Measurements from ENCODE around the gene GPC5. TPM values are rescaled to one million over a fixed set of nuclear protein-coding genes. Genes with fewer than 3 reads are reported as not detected.

The GPC5 gene
- total and polyA plus RNA-seq, 2 of the 13 experiments (the other 11 are each of a cell fraction or from before 2014, with no cell fraction given), result 0.02 to 0.07 TPM

GRCh38 chr13:91540158-91540736 is 141.8 kb downstream of the GPC5 start:
- no TSS peak for BruUV-seq (replicated peaks)
- in situ Hi-C loops (cut with HindIII; ENCODE audit: extremely low pct_ligation_motif_present, low pct_unique_long_range_greater_than_20kb) (no loop called here), intact Hi-C loops (cut with micrococcal nuclease; ENCODE audit: unreplicated experiment) (no loop called here)
- no peak overlapping the region for H2AFZ ChIP-seq (ENCODE audit: low read length)
- H3K9ac ChIP-seq (ENCODE audit: insufficient read depth, low read depth, low read length), result no peak overlapping the region
- H3K36me3 ChIP-seq (replicated peaks in 1 of 2; ENCODE audit: control insufficient read depth in 1 of 2, insufficient read depth in 2 of 2, low read length in 2 of 2), result no peaks in the 10 kb centered on the region
- no peaks in the 10 kb centered on the region for H4K20me1 ChIP-seq (ENCODE audit: insufficient read depth, low read length)
- H3K9me3 ChIP-seq (ENCODE audit: low read length), result no peaks in the 10 kb centered on the region
- WGBS (ENCODE audit: low lambda C conversion rate), result 41% methylated on average over 1 of the region's 1 CpG
- no peak overlapping the region for H3K27ac ChIP-seq (ENCODE audit: extremely low read length, insufficient read depth, low read length)
- peaks cover 15% of the 10 kb centered on the region for H3K4me1 ChIP-seq (ENCODE audit: insufficient read depth, low read length)
- H3K4me2 ChIP-seq (ENCODE audit: low read depth, low read length), result no peak overlapping the region; the same call in 1 of the 2 replicates
- ATAC-seq (no peak), FAIRE-seq (no peak), DNase-seq (ENCODE audit: low spot score) (no peak)
- CTCF ChIA-PET (ENCODE audit: low intra/inter-chr PET ratio, low total read pairs), result no interaction called here
- no peaks in the 10 kb centered on the region for H3K27me3 ChIP-seq (ENCODE audit: control insufficient read depth in 1 of 2, insufficient read depth in 2 of 2, low read length in 2 of 2)
- POLR2A ChIA-PET, result no interaction called here
- H3K79me2 ChIP-seq (ENCODE audit: insufficient read depth, low read length), result no peaks in the 10 kb centered on the region
- TF ChIP-seq ZIK1 (CRISPR knock-in tag; IDR thresholded peaks at IDR 0.05; ENCODE audit: borderline replicate concordance, low read depth) (no peak), CEBPB (IDR thresholded peaks at IDR 0.05; ENCODE audit: borderline replicate concordance, low read depth, low read length) (0 out of 2 replicates have a peak, but pooled peaks have one; percentile 22), TGIF2 (CRISPR knock-in tag; IDR thresholded peaks at IDR 0.05) (no peak)
- no peak overlapping the region for H3K4me3 ChIP-seq (replicated peaks in 1 of 3; ENCODE audit: insufficient read depth in 1 of 3, low read depth in 2 of 3, low read length in 3 of 3)

GRCh38 chr13:91544723-91545122 is 146.3 kb downstream of the GPC5 start:
- H3K4me3 ChIP-seq (replicated peaks in 1 of 3; ENCODE audit: insufficient read depth in 1 of 3, low read depth in 2 of 3, low read length in 3 of 3), result no peak overlapping the region
- H3K4me2 ChIP-seq (ENCODE audit: low read depth, low read length), result no peak overlapping the region
- WGBS (ENCODE audit: low lambda C conversion rate), result 2% methylated on average over 3 of the region's 3 CpGs
- DNase-seq (ENCODE audit: low spot score), result peak; percentile 5
- no peaks in the 10 kb centered on the region for H3K27me3 ChIP-seq (ENCODE audit: control insufficient read depth in 1 of 2, insufficient read depth in 2 of 2, low read length in 2 of 2)
- TF ChIP-seq ZFP90 (CRISPR knock-in tag; IDR thresholded peaks at IDR 0.05; ENCODE audit: borderline replicate concordance) (no peak), THAP7 (CRISPR knock-in tag; IDR thresholded peaks at IDR 0.05) (no peak), JDP2 (CRISPR knock-in tag; IDR thresholded peaks at IDR 0.05; ENCODE audit: borderline replicate concordance) (no peak)
- TF ChIP-seq, protein P1, sequence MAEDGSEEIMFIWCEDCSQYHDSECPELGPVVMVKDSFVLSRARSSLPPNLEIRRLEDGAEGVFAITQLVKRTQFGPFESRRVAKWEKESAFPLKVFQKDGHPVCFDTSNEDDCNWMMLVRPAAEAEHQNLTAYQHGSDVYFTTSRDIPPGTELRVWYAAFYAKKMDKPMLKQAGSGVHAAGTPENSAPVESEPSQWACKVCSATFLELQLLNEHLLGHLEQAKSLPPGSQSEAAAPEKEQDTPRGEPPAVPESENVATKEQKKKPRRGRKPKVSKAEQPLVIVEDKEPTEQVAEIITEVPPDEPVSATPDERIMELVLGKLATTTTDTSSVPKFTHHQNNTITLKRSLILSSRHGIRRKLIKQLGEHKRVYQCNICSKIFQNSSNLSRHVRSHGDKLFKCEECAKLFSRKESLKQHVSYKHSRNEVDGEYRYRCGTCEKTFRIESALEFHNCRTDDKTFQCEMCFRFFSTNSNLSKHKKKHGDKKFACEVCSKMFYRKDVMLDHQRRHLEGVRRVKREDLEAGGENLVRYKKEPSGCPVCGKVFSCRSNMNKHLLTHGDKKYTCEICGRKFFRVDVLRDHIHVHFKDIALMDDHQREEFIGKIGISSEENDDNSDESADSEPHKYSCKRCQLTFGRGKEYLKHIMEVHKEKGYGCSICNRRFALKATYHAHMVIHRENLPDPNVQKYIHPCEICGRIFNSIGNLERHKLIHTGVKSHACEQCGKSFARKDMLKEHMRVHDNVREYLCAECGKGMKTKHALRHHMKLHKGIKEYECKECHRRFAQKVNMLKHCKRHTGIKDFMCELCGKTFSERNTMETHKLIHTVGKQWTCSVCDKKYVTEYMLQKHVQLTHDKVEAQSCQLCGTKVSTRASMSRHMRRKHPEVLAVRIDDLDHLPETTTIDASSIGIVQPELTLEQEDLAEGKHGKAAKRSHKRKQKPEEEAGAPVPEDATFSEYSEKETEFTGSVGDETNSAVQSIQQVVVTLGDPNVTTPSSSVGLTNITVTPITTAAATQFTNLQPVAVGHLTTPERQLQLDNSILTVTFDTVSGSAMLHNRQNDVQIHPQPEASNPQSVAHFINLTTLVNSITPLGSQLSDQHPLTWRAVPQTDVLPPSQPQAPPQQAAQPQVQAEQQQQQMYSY (CRISPR knock-in tag; IDR thresholded peaks at IDR 0.05), result peak; percentile 93
- no peak for FAIRE-seq
- no TSS peak for BruUV-seq (replicated peaks)
- no peaks in the 10 kb centered on the region for H4K20me1 ChIP-seq (ENCODE audit: insufficient read depth, low read length)
- H3K79me2 ChIP-seq (ENCODE audit: insufficient read depth, low read length), result no peaks in the 10 kb centered on the region
- ChIA-PET POLR2A (no interaction called here), CTCF (ENCODE audit: low intra/inter-chr PET ratio, low total read pairs) (no interaction called here)
- H3K4me1 ChIP-seq (ENCODE audit: insufficient read depth, low read length), result peaks cover 9% of the 10 kb centered on the region
- no peak for ATAC-seq
- no peaks in the 10 kb centered on the region for H3K36me3 ChIP-seq (replicated peaks in 1 of 2; ENCODE audit: control insufficient read depth in 1 of 2, insufficient read depth in 2 of 2, low read length in 2 of 2)
- H2AFZ ChIP-seq (ENCODE audit: low read length), result no peak overlapping the region
- no peak overlapping the region for H3K27ac ChIP-seq (ENCODE audit: extremely low read length, insufficient read depth, low read length)
- intact Hi-C loops (cut with micrococcal nuclease; ENCODE audit: unreplicated experiment), result no loop called here
- peaks cover 13% of the 10 kb centered on the region; the same call in 1 of the 2 replicates for H3K9me3 ChIP-seq (ENCODE audit: low read length)
- H3K9ac ChIP-seq (ENCODE audit: insufficient read depth, low read depth, low read length), result no peak overlapping the region
- in situ Hi-C loops (cut with HindIII; ENCODE audit: extremely low pct_ligation_motif_present, low pct_unique_long_range_greater_than_20kb), result no loop called here

Data from HepG2 (cell line).